GM03348 (cell line): ENCODE results near the gene DCUN1D2.

Experiments
- DNase-seq: peaks from one replicate; pipeline ENCODE4 v3.0.0; 2012; ENCODE audit warnings: low spot score

DCUN1D2 gene

GRCh38 chr13:113519556-113519955, 29.0 kb upstream of the DCUN1D2 start:
- no peak for DNase-seq

DNA sequence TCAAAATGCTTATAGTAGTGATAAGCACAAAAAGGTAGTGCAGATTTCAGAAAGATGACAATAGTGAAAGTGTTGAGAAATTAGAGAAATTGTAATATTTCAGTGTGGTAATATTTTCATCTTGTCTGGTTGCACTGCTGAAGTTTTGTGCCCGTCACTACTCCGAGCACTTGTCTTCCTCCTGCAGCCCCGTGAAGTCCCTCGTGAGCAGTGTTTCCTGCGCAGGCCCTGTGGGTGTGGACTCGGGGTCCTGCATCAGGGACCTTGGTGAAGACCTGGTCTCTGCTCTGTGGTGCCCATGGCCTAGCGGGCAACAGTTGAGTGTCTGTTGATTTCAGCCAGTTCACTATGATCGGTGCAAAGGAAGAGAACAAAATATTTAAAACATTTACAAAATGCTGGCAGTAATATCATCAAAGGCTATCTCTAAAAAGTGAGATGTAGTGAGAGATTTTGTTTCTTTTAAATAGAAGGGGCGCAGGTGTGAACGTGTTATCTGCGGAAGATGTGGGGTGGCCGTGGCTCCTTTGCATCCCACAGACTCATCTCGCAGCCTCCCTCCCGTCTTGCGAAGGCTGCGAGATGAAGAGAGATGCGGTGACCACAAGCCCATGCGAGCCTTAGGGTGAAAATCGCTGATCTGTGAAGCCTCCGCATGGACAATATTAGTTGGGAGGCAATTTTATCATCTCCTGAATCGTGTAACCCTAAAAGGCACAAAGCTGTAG, 27.7 kb upstream of the DCUN1D2 start:
- no peak for DNase-seq

GRCh38 chr13:113514847-113515246, 24.3 kb upstream of the DCUN1D2 start:
- DNase-seq = no peak

- DNase-seq = no peak
These were observed 23.2 kb upstream of the DCUN1D2 start for GRCh38 chr13:113513761-113514160.

- DNase-seq = no peak
These were observed 20.9 kb upstream of the DCUN1D2 start for GRCh38 chr13:113511361-113511760.

GRCh38 chr13:113510871-113511270, 20.4 kb upstream of the DCUN1D2 start:
- DNase-seq = no peak

DNA sequence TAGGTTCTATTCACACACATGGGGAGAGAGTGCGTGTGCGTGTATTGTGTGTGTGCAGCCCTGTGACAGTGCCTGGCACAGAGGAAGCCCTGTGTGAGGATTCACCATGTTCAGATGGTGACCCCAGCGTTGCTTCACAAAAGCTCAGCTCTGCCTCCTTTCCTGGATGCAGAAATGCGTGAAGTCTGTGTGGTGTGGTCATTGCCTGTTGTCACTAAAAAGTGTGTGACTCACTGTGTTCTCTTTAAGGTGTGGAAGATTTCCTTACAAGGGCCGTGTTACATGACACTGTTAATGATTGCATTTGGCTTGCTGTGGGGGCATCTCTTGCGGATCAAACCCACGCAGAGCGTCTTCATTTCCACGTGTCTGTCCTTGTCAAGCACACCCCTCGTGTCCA, 19.5 kb upstream of the DCUN1D2 start:
- no peak for DNase-seq

DNA sequence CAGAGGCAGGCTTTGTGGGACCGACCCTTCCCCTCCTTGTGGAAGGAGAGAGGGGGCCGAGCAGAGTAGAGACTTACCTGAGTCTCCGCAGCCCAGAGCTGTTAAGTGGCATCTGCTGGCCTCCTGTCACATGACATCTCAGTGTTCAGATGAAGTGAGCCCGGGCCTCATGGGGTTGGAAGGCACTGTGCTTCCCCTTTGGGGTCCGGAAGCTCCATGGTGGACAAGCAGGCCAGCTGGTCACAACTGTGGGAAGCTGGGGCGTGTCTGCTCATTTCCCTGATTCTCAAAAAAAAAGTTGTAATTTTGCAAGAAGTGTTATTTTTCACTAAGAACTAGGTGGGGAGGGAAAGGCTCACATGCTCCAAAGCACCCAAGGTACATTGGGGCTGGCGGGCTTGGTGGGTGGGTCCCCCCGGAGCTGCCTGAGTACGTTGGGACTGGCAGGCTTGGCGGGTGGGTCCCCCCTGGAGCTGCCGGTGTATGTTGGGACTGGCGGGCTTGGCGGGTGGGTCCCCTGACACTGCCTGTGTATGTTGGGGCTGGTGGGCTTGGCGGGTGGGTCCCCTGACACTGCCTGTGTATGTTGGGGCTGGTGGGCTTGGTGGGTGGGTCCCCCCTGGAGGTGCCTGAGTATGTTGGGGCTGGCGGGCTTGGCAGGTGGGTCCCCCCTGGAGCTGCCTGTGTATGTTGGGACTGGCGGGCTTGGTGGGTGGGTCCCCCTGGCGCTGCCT, 18.2 kb upstream of the DCUN1D2 start:
- no peak for DNase-seq

- no peak for DNase-seq
These were observed 17.2 kb upstream of the DCUN1D2 start for GRCh38 chr13:113507505-113508345.

GRCh38 chr13:113506871-113507388, 16.4 kb upstream of the DCUN1D2 start:
- DNase-seq = no peak

DNA sequence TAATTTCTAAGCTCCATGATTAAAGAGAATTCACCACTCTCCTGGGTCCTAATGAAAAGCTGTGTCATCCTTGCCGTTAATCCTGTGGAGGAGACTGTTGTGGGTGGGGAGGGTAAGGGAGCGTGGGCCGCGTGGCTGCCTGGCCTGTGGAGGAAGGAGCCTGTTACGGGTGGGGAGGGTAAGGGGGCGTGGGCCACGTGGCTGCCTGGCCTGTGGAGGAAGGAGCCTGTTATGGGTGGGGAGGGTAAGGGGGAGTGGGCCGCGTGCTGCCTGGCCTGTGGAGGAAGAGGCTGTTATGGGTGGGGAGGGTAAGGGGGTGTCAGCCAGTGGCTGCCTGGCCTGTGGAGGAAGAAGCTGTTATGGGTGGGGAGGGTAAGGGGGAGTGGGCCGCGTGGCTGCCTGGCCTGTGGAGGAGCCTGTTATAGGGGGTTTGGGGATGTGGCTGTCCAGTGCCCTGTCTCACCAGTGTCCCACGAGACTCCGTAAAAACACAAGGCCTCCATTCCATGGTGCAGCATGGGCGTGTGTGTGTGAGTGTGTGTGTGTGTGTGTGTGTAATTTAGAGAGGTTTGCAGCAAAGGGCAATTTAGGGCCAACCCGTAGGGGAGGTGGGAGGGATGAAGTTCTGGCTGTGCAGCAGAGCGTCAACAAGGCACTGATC, 15.6 kb upstream of the DCUN1D2 start:
- no peak for DNase-seq

DNA sequence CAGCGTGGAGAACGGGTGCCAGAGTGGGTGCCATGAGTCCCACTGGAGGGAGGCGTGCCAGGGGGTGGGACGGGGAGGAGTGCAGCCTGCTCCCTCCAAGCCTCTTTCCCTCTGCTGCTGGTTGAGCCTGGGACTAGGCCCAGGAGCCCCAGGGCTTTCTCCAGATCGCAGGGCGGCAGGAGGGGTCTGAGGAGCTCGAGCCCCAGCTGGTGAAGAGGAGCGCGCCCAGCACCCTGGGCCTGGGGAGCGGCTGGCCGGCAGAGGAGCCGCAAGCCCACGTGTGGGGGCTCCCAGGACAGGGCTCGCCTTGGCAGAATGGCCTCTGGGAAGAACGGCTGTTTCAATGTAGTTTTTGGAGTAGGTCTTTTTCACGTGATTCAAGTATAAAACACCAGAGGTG, 12.2 kb upstream of the DCUN1D2 start:
- no peak for DNase-seq

GRCh38 chr13:113500530-113501265, 10.2 kb upstream of the DCUN1D2 start:
- DNase-seq = no peak

- DNase-seq = no peak
These were observed 9.4 kb upstream of the DCUN1D2 start for GRCh38 chr13:113499936-113500335.

GRCh38 chr13:113498905-113499304, 8.4 kb upstream of the DCUN1D2 start:
- no peak for DNase-seq

- no peak for DNase-seq
These were observed 6.7 kb upstream of the DCUN1D2 start for GRCh38 chr13:113497217-113497616.

DNA sequence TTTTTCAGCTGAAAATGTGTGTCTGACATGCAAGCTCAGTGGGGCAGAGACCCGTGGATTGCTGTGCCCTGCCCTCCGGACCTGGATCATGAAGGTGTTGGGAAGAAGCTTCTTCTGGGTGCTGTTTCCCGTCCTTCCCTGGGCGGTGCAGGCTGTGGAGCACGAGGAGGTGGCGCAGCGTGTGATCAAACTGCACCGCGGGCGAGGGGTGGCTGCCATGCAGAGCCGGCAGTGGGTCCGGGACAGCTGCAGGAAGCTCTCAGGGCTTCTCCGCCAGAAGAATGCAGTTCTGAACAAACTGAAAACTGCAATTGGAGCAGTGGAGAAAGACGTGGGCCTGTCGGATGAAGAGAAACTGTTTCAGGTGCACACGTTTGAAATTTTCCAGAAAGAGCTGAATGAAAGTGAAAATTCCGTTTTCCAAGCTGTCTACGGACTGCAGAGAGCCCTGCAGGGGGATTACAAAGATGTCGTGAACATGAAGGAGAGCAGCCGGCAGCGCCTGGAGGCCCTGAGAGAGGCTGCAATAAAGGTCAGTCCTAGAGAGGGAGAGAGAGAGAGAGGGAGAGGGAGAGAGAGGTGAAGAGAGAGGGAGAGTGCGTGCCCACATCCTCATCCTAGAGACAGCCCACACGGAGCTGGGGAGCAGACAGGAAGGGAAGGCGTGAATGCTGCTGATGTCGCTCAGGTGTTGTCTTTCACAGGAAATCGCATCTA, 5.1 kb upstream of the DCUN1D2 start:
- no peak for DNase-seq

GRCh38 chr13:113493315-113493951, 2.9 kb upstream of the DCUN1D2 start:
- peak; percentile 83 for DNase-seq

DNA sequence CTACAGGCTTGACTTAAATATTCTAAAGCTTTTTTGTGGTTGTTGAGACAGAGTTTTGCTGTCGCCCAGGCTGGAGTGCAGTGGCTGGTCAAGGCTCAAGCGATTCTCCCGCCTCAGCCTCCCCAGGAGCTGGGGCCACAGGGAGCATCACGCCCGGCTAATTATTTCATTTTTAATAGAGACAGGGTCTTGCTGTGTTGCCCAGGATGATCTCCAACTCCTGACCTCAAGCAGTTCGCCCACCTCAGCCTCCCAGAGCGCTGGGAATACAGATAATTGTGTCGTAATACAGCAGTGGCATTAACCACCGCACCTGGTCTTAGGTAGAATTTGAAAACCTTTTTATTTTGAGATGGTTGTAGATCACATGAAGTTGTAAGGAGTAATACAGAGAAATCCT, 1.5 kb upstream of the DCUN1D2 start:
- no peak for DNase-seq

GRCh38 chr13:113491418-113491883, 940 bp upstream of the DCUN1D2 start:
- DNase-seq = peak; percentile 69
